Endothelial cell of umbilical vein (primary cell): ENCODE measurements around the gene R3HCC1L.

Experiments used
- CTCF ChIP-seq, 2 donors: IDR thresholded peaks; 1 replicate in 1 of 2; 2 replicates in 1 of 2; pipeline ENCODE4 v1.5.1; 2011; ENCODE audit warnings: low read length in 2 of 2, mild to moderate bottlenecking in 2 of 2, moderate library complexity in 2 of 2, control low read depth in 1 of 2, inconsistent platforms in 1 of 2, low read depth in 1 of 2; ENCODE audit not compliant: insufficient read depth in 1 of 2; ENCODE audit errors: extremely low read depth in 1 of 2
- EZH2 ChIP-seq: IDR thresholded peaks from 2 replicates; pipeline ENCODE4 v1.6.1; 2012; ENCODE audit warnings: borderline replicate concordance, low read depth, mild to moderate bottlenecking, moderate library complexity, low read length, inconsistent platforms; ENCODE audit not compliant: severe bottlenecking
- MAX ChIP-seq: IDR thresholded peaks from 2 replicates; pipeline ENCODE4 v1.6.1; 2011; ENCODE audit not compliant: insufficient read depth, insufficient read length
- POLR2AphosphoS5 ChIP-seq: IDR thresholded peaks from 2 replicates; pipeline ENCODE4 v1.6.1; 2012; ENCODE audit warnings: low read depth, mild to moderate bottlenecking, control low read depth, low read length, moderate library complexity; ENCODE audit not compliant: insufficient read depth

- TF ChIP-seq MAX (no peak), CTCF (IDR thresholded peaks at IDR 0.05; ENCODE audit: extremely low read depth in 1 of 2, insufficient read depth in 1 of 2, low read depth in 1 of 2, low read length in 2 of 2) (no peak), POLR2AphosphoS5 (no peak), EZH2 (no peak)
Measured at GRCh38 chr10:98196985-98197384, 62.5 kb downstream of the R3HCC1L start.
